PC-3 (cell line): Measurements from ENCODE around the gene C16orf54. TPM values are rescaled to one million over a fixed set of nuclear protein-coding genes. Genes with fewer than 3 reads are reported as not detected.

ENCODE experiments used
- ATAC-seq: fragments of 200-7000 bp; cut with Tn5 transposase; 2 replicates; pipeline ENCODE4 v1.9.1; 2020; ENCODE audit warnings: mild to moderate bottlenecking, moderate library complexity
- BruUV-seq: library from RNA; stranded (reverse); fragments of 400-500 nt; replicated peaks from 2 replicates; lab custom pipeline; 2021; lab: Mats Ljungman, UMichigan
- CTCF ChIA-PET: fragments of 300-600 bp; sonication (Branson Sonifier 250); formaldehyde crosslinking; loops from one replicate; lab custom pipeline; 2022; ENCODE audit warnings: antibody characterized with exemption; lab: Charles Lee
- POLR2A ChIA-PET: fragments of 300-600 bp; sonication (Branson Sonifier 250); formaldehyde crosslinking; loops from one replicate; lab custom pipeline; 2022; ENCODE audit warnings: antibody characterized with exemption; ENCODE audit not compliant: unreplicated experiment; lab: Charles Lee
- DNase-seq: peaks from one replicate; pipeline ENCODE4 v3.0.0-alpha.2; 2015
- H2AFZ ChIP-seq: fragments of 300-600 bp; sonication (generic); 2 replicates; pipeline ENCODE4 v1.6.0; 2016; ENCODE audit warnings: antibody characterized with exemption, low read length
- H3F3A ChIP-seq: fragments of 300-600 bp; sonication (generic); one replicate; pipeline ENCODE4 v1.6.0; 2017; ENCODE audit warnings: antibody characterized with exemption, low read length, control low read depth, mild to moderate bottlenecking; ENCODE audit not compliant: unreplicated experiment
- H3K27ac ChIP-seq: fragments of 300-600 bp; sonication (generic); 2 replicates; pipeline ENCODE4 v1.5.1; 2016; ENCODE audit warnings: mild to moderate bottlenecking, low read length
- H3K27me3 ChIP-seq: fragments of 300-600 bp; sonication (generic); 2 replicates; pipeline ENCODE4 v1.6.1; 2016; ENCODE audit warnings: low read length, mixed read lengths
- H3K36me3 ChIP-seq: fragments of 300-600 bp; sonication (generic); 2 replicates; pipeline ENCODE4 v1.6.1; 2016; ENCODE audit warnings: low read depth, mixed run types, low read length, mixed read lengths
- H3K4me1 ChIP-seq: fragments of 300-600 bp; sonication (generic); 2 replicates; pipeline ENCODE4 v1.5.1; 2016; ENCODE audit warnings: low read length; ENCODE audit not compliant: insufficient read depth
- H3K4me2 ChIP-seq: fragments of 300-600 bp; sonication (generic); 2 replicates; pipeline ENCODE4 v1.6.0; 2016; ENCODE audit warnings: low read length
- H3K4me3 ChIP-seq: fragments of 300-600 bp; sonication (generic); 2 replicates; pipeline ENCODE4 v1.5.1; 2016; ENCODE audit warnings: mild to moderate bottlenecking, low read length, mixed read lengths
- H3K79me2 ChIP-seq: fragments of 300-600 bp; sonication (generic); 2 replicates; pipeline ENCODE4 v1.6.1; 2017; ENCODE audit warnings: low read length, mixed read lengths
- H3K9ac ChIP-seq: fragments of 300-600 bp; sonication (generic); 2 replicates; pipeline ENCODE4 v1.6.0; 2016; ENCODE audit warnings: mild to moderate bottlenecking, low read length
- H3K9me2 ChIP-seq: fragments of 300-600 bp; sonication (generic); replicated peaks from 2 replicates; pipeline ENCODE4 v1.6.1; 2016; ENCODE audit warnings: mixed run types, low read length, mixed read lengths
- H3K9me3 ChIP-seq: fragments of 300-600 bp; sonication (generic); 2 replicates; pipeline ENCODE4 v1.6.1; 2016; ENCODE audit warnings: low read length, mixed read lengths
- H4K20me1 ChIP-seq: fragments of 300-600 bp; sonication (generic); 2 replicates; pipeline ENCODE4 v1.6.1; 2016; ENCODE audit warnings: low read length, mixed read lengths
- CTCF ChIP-seq: fragments of 300-600 bp; sonication (generic); conservative IDR thresholded peaks from 2 replicates; pipeline ENCODE4 v1.5.1; 2017; ENCODE audit warnings: antibody characterized with exemption, low read depth, mild to moderate bottlenecking, low read length
- EZH2 ChIP-seq: fragments of 300-600 bp; sonication (generic); IDR thresholded peaks from one replicate; pipeline ENCODE4 v1.6.1; 2017; ENCODE audit warnings: antibody characterized with exemption, mild to moderate bottlenecking, low read length; ENCODE audit not compliant: unreplicated experiment
- EZH2phosphoT487 ChIP-seq: fragments of 300-600 bp; sonication (generic); IDR thresholded peaks from 2 replicates; pipeline ENCODE4 v1.6.1; 2018; ENCODE audit warnings: mild to moderate bottlenecking, antibody characterized with exemption, low read length, borderline replicate concordance
- intact Hi-C: fragments of 100-400 bp; cut with micrococcal nuclease; formaldehyde crosslinking; loops from 2 replicates; pipeline ENCODE4 v1.9.0; 2023
- total RNA-seq: library from RNA; depleted of rRNA; stranded (reverse); fragments of >200 nt; gene quantifications from 2 replicates; pipeline ENCODE4 v1.2.3, GENCODE V29; 2014

Gene C16orf54
- total RNA-seq, 1 experiment from 2014 or later, result not detected

- no peaks in the 10 kb centered on the region for H3K27me3 ChIP-seq
- peaks cover 9% of the 10 kb centered on the region for H3K4me1 ChIP-seq
- H3K9ac ChIP-seq, result no peak overlapping the region
- H3K27ac ChIP-seq, result no peak overlapping the region
- BruUV-seq, result no TSS peak
- H3F3A ChIP-seq, result no peaks in the 10 kb centered on the region
- H2AFZ ChIP-seq, result no peak overlapping the region
- CTCF ChIA-PET, result interaction anchor here (0.6 kb wide), 1 partner anchor 133 kb away, joined by 4 read pairs; the partner anchor contains the start of gene SEZ6L2
- intact Hi-C loops, result no loop called here
- no peak overlapping the region for H3K4me3 ChIP-seq
- no peaks in the 10 kb centered on the region for H3K36me3 ChIP-seq
- H4K20me1 ChIP-seq, result no peaks in the 10 kb centered on the region
- POLR2A ChIA-PET, result no interaction called here
- no peaks in the 10 kb centered on the region for H3K9me2 ChIP-seq
- ATAC-seq (no peak), DNase-seq (no peak)
- H3K4me2 ChIP-seq, result no peak overlapping the region
- no peaks in the 10 kb centered on the region for H3K79me2 ChIP-seq
- no peak for TF ChIP-seq EZH2phosphoT487
- H3K9me3 ChIP-seq, result no peaks in the 10 kb centered on the region
These were observed 20.8 kb upstream of the C16orf54 start for GRCh38 chr16:29766571-29766970.

GRCh38 chr16:29765167-29766032 lies 19.6 kb upstream of the C16orf54 start:
- Histone ChIP-seq H3K79me2 (no peaks in the 10 kb centered on the region), H3K4me2 (peak overlapping the region; percentile 62), H3K9me2 (no peaks in the 10 kb centered on the region), H3K4me1 (peaks cover 9% of the 10 kb centered on the region), H3F3A (no peaks in the 10 kb centered on the region), H3K4me3 (no peak overlapping the region), H3K36me3 (no peaks in the 10 kb centered on the region), H4K20me1 (no peaks in the 10 kb centered on the region), H3K27me3 (no peaks in the 10 kb centered on the region), H3K27ac (peak overlapping the region; percentile 31), H3K9ac (no peak overlapping the region), H2AFZ (peak overlapping the region; percentile 41), H3K9me3 (no peaks in the 10 kb centered on the region)
- ATAC-seq, result peak; percentile 94
- ChIA-PET POLR2A (no interaction called here), CTCF (interaction anchor here (0.7 kb wide), 1 partner anchor 20 kb away, joined by 5 read pairs; no protein-coding TSS in a partner anchor)
- BruUV-seq, result no TSS peak
- DNase-seq, result peak; percentile 67
- intact Hi-C loops, result no loop called here
- TF ChIP-seq CTCF (no peak), EZH2phosphoT487 (no peak), EZH2 (no peak)

GRCh38 chr16:29763326-29763725 lies 17.5 kb upstream of the C16orf54 start:
- Histone ChIP-seq H2AFZ (no peak overlapping the region), H3K79me2 (no peaks in the 10 kb centered on the region), H3K9me3 (no peaks in the 10 kb centered on the region), H3F3A (no peaks in the 10 kb centered on the region), H3K27ac (no peak overlapping the region), H3K9ac (no peak overlapping the region), H3K9me2 (no peaks in the 10 kb centered on the region), H3K27me3 (no peaks in the 10 kb centered on the region), H3K4me3 (no peak overlapping the region), H3K36me3 (no peaks in the 10 kb centered on the region), H3K4me1 (peaks cover 9% of the 10 kb centered on the region), H4K20me1 (no peaks in the 10 kb centered on the region), H3K4me2 (no peak overlapping the region)
- no peak for TF ChIP-seq EZH2
- TF ChIP-seq CTCF, result no peak
- TF ChIP-seq EZH2phosphoT487, result no peak
- no TSS peak for BruUV-seq
- ATAC-seq, result no peak
- intact Hi-C loops, result no loop called here
- CTCF ChIA-PET, result no interaction called here
- DNase-seq, result no peak
- POLR2A ChIA-PET, result no interaction called here
